Hepatocyte (in vitro differentiated cells): ENCODE measurements around the gene SIX3.

Experiments used
- EZH2 ChIP-seq: fragments of 200-600 bp; sonication (generic); IDR thresholded peaks from 2 replicates; pipeline ENCODE4 v1.6.1; 2016; ENCODE audit warnings: antibody characterized with exemption, mild to moderate bottlenecking, borderline replicate concordance
- EZH2phosphoT487 ChIP-seq: fragments of 200-600 bp; sonication (generic); IDR thresholded peaks from one replicate; pipeline ENCODE4 v1.6.1; 2018; ENCODE audit warnings: antibody characterized with exemption, mild to moderate bottlenecking, low read depth, moderate library complexity; ENCODE audit not compliant: unreplicated experiment, severe bottlenecking
- TF ChIP-seq, protein P1 (sequence below): fragments of 200-600 bp; sonication (generic); IDR thresholded peaks from 2 replicates; pipeline ENCODE4 v1.5.1; 2016; ENCODE audit warnings: antibody characterized with exemption, mild to moderate bottlenecking; ENCODE audit not compliant: poor library complexity

DNA sequence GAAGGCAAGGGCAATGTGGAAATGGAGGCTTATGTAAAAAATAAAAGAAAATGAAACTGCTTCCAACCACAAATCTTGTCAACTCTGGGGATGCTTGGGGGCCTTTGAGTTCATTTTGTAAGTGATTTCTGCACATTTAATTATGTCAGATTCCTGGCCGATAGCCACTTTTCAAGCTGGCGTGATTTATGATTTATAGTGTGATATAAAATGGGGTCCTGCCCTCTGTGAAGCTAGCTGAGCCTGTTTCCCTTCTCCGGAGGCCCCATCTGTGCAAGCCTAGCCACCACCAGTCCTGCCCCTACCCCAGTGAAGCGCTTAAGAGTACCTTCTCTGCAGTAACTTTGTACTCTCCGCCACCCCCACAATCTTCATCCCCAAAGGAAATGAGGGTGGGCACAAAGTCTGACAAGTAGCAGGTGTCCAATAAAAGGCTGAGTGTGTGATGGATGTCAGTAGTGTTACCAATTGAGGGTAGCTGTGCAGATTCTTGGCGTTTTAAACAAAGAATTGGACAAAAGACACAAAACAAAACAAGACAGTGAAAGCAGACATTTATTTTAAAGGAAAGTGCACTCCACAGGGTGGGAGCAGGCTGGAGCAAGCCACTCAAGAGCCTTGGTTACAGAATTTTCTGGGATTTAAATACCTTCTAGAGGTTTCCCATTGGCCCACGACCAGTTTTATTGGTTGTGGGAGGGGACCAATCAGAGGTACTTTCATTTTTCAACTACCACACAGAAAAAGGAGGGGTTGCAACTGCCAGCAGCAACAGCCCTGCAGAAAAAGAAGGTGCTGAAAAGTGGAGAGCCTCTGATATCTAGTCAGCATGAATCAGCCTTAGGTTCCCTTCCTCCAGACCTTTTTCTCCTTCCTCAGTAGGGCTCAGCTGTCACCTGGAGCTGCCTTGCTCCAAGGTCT is 39.0 kb upstream of the SIX3 start:
- TF ChIP-seq, protein P1, sequence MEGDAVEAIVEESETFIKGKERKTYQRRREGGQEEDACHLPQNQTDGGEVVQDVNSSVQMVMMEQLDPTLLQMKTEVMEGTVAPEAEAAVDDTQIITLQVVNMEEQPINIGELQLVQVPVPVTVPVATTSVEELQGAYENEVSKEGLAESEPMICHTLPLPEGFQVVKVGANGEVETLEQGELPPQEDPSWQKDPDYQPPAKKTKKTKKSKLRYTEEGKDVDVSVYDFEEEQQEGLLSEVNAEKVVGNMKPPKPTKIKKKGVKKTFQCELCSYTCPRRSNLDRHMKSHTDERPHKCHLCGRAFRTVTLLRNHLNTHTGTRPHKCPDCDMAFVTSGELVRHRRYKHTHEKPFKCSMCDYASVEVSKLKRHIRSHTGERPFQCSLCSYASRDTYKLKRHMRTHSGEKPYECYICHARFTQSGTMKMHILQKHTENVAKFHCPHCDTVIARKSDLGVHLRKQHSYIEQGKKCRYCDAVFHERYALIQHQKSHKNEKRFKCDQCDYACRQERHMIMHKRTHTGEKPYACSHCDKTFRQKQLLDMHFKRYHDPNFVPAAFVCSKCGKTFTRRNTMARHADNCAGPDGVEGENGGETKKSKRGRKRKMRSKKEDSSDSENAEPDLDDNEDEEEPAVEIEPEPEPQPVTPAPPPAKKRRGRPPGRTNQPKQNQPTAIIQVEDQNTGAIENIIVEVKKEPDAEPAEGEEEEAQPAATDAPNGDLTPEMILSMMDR, result no peak
- TF ChIP-seq EZH2 (no peak), EZH2phosphoT487 (no peak)
